A673 (cell line): ENCODE measurements around the gene TPP1. TPM values are rescaled to one million over a fixed set of nuclear protein-coding genes. Genes with fewer than 3 reads are reported as not detected.

ENCODE experiments used
- BruUV-seq: library from RNA; stranded (reverse); fragments of 400-500 nt; replicated peaks from 2 replicates; lab custom pipeline; 2021; lab: Mats Ljungman, UMichigan
- CTCF ChIA-PET: fragments of 300-600 bp; sonication (Branson Sonifier 250); formaldehyde crosslinking; loops from one replicate; lab custom pipeline; 2022; ENCODE audit warnings: antibody characterized with exemption; lab: Charles Lee
- POLR2A ChIA-PET: fragments of 300-600 bp; sonication (Branson Sonifier 250); formaldehyde crosslinking; loops from one replicate; lab custom pipeline; 2022; ENCODE audit warnings: antibody characterized with exemption; ENCODE audit not compliant: low non-redundant PET; lab: Charles Lee
- DNase-seq: peaks from one replicate; pipeline ENCODE4 v3.0.0-alpha.2; 2015; ENCODE audit warnings: low spot score
- H3K27ac ChIP-seq: fragments of 200-600 bp; sonication (generic); 2 replicates; pipeline ENCODE4 v1.5.1; 2016; ENCODE audit warnings: mixed run types, low read depth, mild to moderate bottlenecking, mixed read lengths, antibody characterized with exemption, low read length; ENCODE audit not compliant: poor library complexity, severe bottlenecking
- H3K27me3 ChIP-seq: fragments of 200-600 bp; sonication (generic); replicated peaks from 2 replicates; pipeline ENCODE4 v1.6.1; 2017; ENCODE audit warnings: mixed run types, low read depth, mild to moderate bottlenecking, mixed read lengths, antibody characterized with exemption, low read length; ENCODE audit not compliant: insufficient read depth, poor library complexity
- H3K36me3 ChIP-seq: fragments of 200-600 bp; sonication (generic); 2 replicates; pipeline ENCODE4 v1.6.1; 2016; ENCODE audit warnings: mixed run types, mild to moderate bottlenecking, mixed read lengths, antibody characterized with exemption, low read length; ENCODE audit not compliant: insufficient read depth, poor library complexity, severe bottlenecking
- H3K4me1 ChIP-seq: fragments of 200-600 bp; sonication (generic); 2 replicates; pipeline ENCODE4 v1.6.1; 2017; ENCODE audit warnings: mixed run types, mild to moderate bottlenecking, mixed read lengths, antibody characterized with exemption, low read length; ENCODE audit not compliant: insufficient read depth, poor library complexity, severe bottlenecking
- H3K4me3 ChIP-seq: fragments of 200-600 bp; sonication (generic); 2 replicates; pipeline ENCODE4 v1.5.1; 2016; ENCODE audit warnings: low read depth, mixed run types, mild to moderate bottlenecking, mixed read lengths, low read length; ENCODE audit not compliant: poor library complexity, severe bottlenecking
- H3K9me3 ChIP-seq: fragments of 200-600 bp; sonication (generic); 2 replicates; pipeline ENCODE4 v1.6.1; 2016; ENCODE audit warnings: mixed run types, low read depth, mild to moderate bottlenecking, mixed read lengths, antibody characterized with exemption, low read length; ENCODE audit not compliant: poor library complexity, severe bottlenecking
- CTCF ChIP-seq: fragments of 300-800, 200-600 bp; sonication (generic); conservative IDR thresholded peaks from 2 replicates; pipeline ENCODE4 v1.5.1; 2017; ENCODE audit warnings: low read depth, mild to moderate bottlenecking, antibody characterized with exemption, low read length, moderate library complexity, mixed read lengths
- EZH2 ChIP-seq: fragments of 200-600 bp; sonication (generic); IDR thresholded peaks from 2 replicates; pipeline ENCODE4 v1.6.1; 2017; ENCODE audit warnings: borderline replicate concordance, low read depth, mild to moderate bottlenecking, mixed read lengths, antibody characterized with exemption, low read length; ENCODE audit not compliant: poor library complexity, severe bottlenecking
- intact Hi-C: fragments of 100-400 bp; cut with micrococcal nuclease; formaldehyde crosslinking; loops from one replicate; pipeline ENCODE4 v1.10.0; 2022; ENCODE audit not compliant: unreplicated experiment
- total RNA-seq: library from RNA; stranded (reverse); gene quantifications from 2 replicates; pipeline ENCODE4 v1.2.3, GENCODE V29; 2021

The TPP1 gene
- total RNA-seq, 1 experiment from 2014 or later = 53.0 TPM

DNA sequence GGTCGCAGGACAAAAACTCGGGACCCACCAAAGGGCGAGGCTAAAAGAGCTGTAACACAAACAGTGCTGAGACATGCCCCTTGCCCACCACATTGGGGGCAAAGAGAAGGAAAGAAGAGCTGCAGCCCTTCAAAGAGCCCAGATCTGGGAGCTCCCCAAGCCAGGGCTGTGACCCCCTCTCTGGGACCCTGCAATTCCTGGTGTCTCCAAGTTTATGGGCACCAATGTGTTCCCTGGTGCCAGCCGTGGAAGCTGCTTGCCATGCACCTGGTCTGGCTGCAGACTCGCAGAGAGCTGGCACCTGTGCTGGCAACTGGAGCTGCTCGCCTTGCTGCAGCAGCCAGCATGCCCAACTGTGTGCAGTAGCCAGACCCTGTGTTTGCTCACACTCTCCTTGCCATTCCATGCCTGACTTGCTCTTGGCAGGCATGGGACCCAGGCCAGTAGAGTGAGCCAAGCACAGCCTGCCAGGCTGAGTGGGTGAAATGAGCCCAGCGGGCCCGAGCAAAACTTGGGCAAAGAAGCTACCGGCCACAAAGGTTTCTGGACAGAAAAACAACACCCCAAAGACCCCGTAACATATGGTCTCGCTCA, 31.8 kb downstream of the TPP1 start:
- no peaks in the 10 kb centered on the region for H3K27me3 ChIP-seq
- no peak for DNase-seq
- intact Hi-C loops = no loop called here
- BruUV-seq = no TSS peak
- no peak overlapping the region for H3K27ac ChIP-seq
- TF ChIP-seq EZH2 (no peak), CTCF (no peak)
- POLR2A ChIA-PET = no interaction called here
- H3K4me1 ChIP-seq = no peaks in the 10 kb centered on the region
- no peak overlapping the region for H3K4me3 ChIP-seq
- peaks cover 10% of the 10 kb centered on the region for H3K9me3 ChIP-seq
- CTCF ChIA-PET = no interaction called here
- H3K36me3 ChIP-seq = no peaks in the 10 kb centered on the region

- Histone ChIP-seq H3K4me3 (no peak overlapping the region), H3K4me1 (no peaks in the 10 kb centered on the region), H3K9me3 (peaks cover 10% of the 10 kb centered on the region), H3K27ac (no peak overlapping the region), H3K36me3 (no peaks in the 10 kb centered on the region), H3K27me3 (no peaks in the 10 kb centered on the region)
- DNase-seq = no peak
- ChIA-PET CTCF (no interaction called here), POLR2A (no interaction called here)
- intact Hi-C loops = no loop called here
- BruUV-seq = no TSS peak
- TF ChIP-seq CTCF = no peak
- no peak for TF ChIP-seq EZH2
Measured at GRCh38 chr11:6586434-6587359, 32.5 kb downstream of the TPP1 start.

GRCh38 chr11:6584528-6584927, 34.7 kb downstream of the TPP1 start:
- CTCF ChIA-PET = no interaction called here

More at GRCh38 chr11:6584528-6584927, 34.7 kb downstream of the TPP1 start:
- H3K27me3 ChIP-seq = no peaks in the 10 kb centered on the region
- H3K4me3 ChIP-seq = no peak overlapping the region
- H3K27ac ChIP-seq = no peak overlapping the region
- TF ChIP-seq CTCF (no peak), EZH2 (no peak)
- POLR2A ChIA-PET = no interaction called here
- no TSS peak for BruUV-seq
- H3K36me3 ChIP-seq = no peaks in the 10 kb centered on the region
- no peaks in the 10 kb centered on the region for H3K4me1 ChIP-seq
- peaks cover 10% of the 10 kb centered on the region for H3K9me3 ChIP-seq
- intact Hi-C loops = no loop called here
- DNase-seq = no peak
